Glutamatergic neuron (in vitro differentiated cells): ENCODE measurements around the gene FOXQ1. TPM values are rescaled to one million over a fixed set of nuclear protein-coding genes. Genes with fewer than 3 reads are reported as not detected.

Experiments used
- DNase-seq: peaks from one replicate; pipeline ENCODE4 v3.0.0; 2022
- H3K27ac Mint-ChIP-seq: one replicate; pipeline ENCODE4 v1.8.0; 2020; ENCODE audit warnings: mild to moderate bottlenecking, mixed read lengths, inconsistent platforms; ENCODE audit not compliant: unreplicated experiment
- H3K27me3 Mint-ChIP-seq: one replicate; pipeline ENCODE4 v1.8.0; 2020; ENCODE audit warnings: mild to moderate bottlenecking, moderate library complexity, mixed read lengths, inconsistent platforms; ENCODE audit not compliant: unreplicated experiment
- H3K36me3 Mint-ChIP-seq: one replicate; pipeline ENCODE4 v1.8.0; 2020; ENCODE audit warnings: mild to moderate bottlenecking, mixed read lengths, inconsistent platforms; ENCODE audit not compliant: unreplicated experiment
- H3K4me1 Mint-ChIP-seq: one replicate; pipeline ENCODE4 v1.8.0; 2020; ENCODE audit warnings: mild to moderate bottlenecking, low read depth, mixed read lengths, inconsistent platforms; ENCODE audit not compliant: unreplicated experiment
- H3K4me3 Mint-ChIP-seq: one replicate; pipeline ENCODE4 v1.8.0; 2020; ENCODE audit warnings: mild to moderate bottlenecking, mixed read lengths, inconsistent platforms; ENCODE audit not compliant: unreplicated experiment
- H3K9me3 Mint-ChIP-seq: one replicate; pipeline ENCODE4 v1.8.0; 2020; ENCODE audit warnings: mild to moderate bottlenecking, moderate library complexity, mixed read lengths, inconsistent platforms; ENCODE audit not compliant: unreplicated experiment
- CTCF ChIP-seq: fragments of 200-600 bp; sonication (generic); IDR thresholded peaks from one replicate; pipeline ENCODE4 v1.5.0; 2021; ENCODE audit not compliant: partially characterized antibody, unreplicated experiment
- total RNA-seq: library from RNA; stranded (reverse); fragmentation: NEBNext Ultra II Directional; extraction: Animal tissue kit (Norgen Biotek cat#: 25700); gene quantifications from one replicate; pipeline ENCODE4 v1.2.1, GENCODE V29; 2021; ENCODE audit not compliant: unreplicated experiment

Gene FOXQ1
- total RNA-seq, 1 donor from 2014 or later = 1.9 TPM

DNA sequence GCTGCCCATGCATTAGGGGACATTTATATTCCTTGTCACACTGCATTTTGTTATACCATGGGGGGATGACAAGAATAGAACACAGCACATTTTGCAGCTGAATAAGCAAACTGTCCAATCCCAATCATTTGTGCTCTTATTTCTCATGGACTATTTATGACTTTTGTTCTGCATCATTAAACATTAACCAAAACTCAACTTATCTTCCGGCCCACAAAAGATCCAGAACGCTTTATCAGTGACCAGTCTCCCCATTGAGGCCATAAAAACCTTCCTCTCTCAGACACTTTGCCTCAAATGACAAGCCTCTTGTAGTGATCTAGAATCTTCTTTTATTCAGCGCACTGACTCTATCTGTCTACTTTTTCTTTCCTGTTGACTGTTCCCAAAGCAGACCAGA is 28.4 kb upstream of the FOXQ1 start:
- H3K4me1 Mint-ChIP-seq = peaks cover 18% of the 10 kb centered on the region
- H3K27ac Mint-ChIP-seq = no peak overlapping the region
- no peak for TF ChIP-seq CTCF
- peaks cover 6% of the 10 kb centered on the region for H3K9me3 Mint-ChIP-seq
- H3K4me3 Mint-ChIP-seq = no peak overlapping the region
- peaks cover 6% of the 10 kb centered on the region for H3K36me3 Mint-ChIP-seq
- H3K27me3 Mint-ChIP-seq = no peaks in the 10 kb centered on the region
- DNase-seq = no peak

- H3K9me3 Mint-ChIP-seq = peaks cover 1% of the 10 kb centered on the region
- H3K36me3 Mint-ChIP-seq = peaks cover 6% of the 10 kb centered on the region
- TF ChIP-seq CTCF = no peak
- H3K4me1 Mint-ChIP-seq = peaks cover 4% of the 10 kb centered on the region
- no peak for DNase-seq
- H3K27me3 Mint-ChIP-seq = peaks cover 2% of the 10 kb centered on the region
- H3K27ac Mint-ChIP-seq = no peak overlapping the region
- H3K4me3 Mint-ChIP-seq = no peak overlapping the region
Measured at GRCh38 chr6:1285556-1285955, 26.3 kb upstream of the FOXQ1 start.

- DNase-seq = no peak
- peaks cover 4% of the 10 kb centered on the region for H3K4me1 Mint-ChIP-seq
- no peak overlapping the region for H3K4me3 Mint-ChIP-seq
- peaks cover 2% of the 10 kb centered on the region for H3K27me3 Mint-ChIP-seq
- H3K27ac Mint-ChIP-seq = no peak overlapping the region
- H3K9me3 Mint-ChIP-seq = peaks cover 1% of the 10 kb centered on the region
- peaks cover 6% of the 10 kb centered on the region for H3K36me3 Mint-ChIP-seq
- no peak for TF ChIP-seq CTCF
Measured at GRCh38 chr6:1285956-1286355, 25.9 kb upstream of the FOXQ1 start.

GRCh38 chr6:1287103-1287591 is 24.8 kb upstream of the FOXQ1 start:
- DNase-seq = no peak
- TF ChIP-seq CTCF = no peak
- H3K9me3 Mint-ChIP-seq = peaks cover 1% of the 10 kb centered on the region
- peaks cover 2% of the 10 kb centered on the region for H3K27me3 Mint-ChIP-seq
- H3K4me1 Mint-ChIP-seq = no peaks in the 10 kb centered on the region
- H3K27ac Mint-ChIP-seq = no peak overlapping the region
- H3K4me3 Mint-ChIP-seq = no peak overlapping the region
- peaks cover 6% of the 10 kb centered on the region for H3K36me3 Mint-ChIP-seq

GRCh38 chr6:1290086-1290485 is 21.8 kb upstream of the FOXQ1 start:
- no peak overlapping the region for H3K27ac Mint-ChIP-seq
- peaks cover 4% of the 10 kb centered on the region for H3K9me3 Mint-ChIP-seq
- H3K4me3 Mint-ChIP-seq = no peak overlapping the region
- H3K27me3 Mint-ChIP-seq = peaks cover 2% of the 10 kb centered on the region
- no peak for DNase-seq
- peaks cover 6% of the 10 kb centered on the region for H3K36me3 Mint-ChIP-seq
- TF ChIP-seq CTCF = no peak
- no peaks in the 10 kb centered on the region for H3K4me1 Mint-ChIP-seq
